H9 (cell line): ENCODE data around the gene DIP2A. TPM values are rescaled to one million over a fixed set of nuclear protein-coding genes. Genes with fewer than 3 reads are reported as not detected.

Experiments
- DNase-seq: peaks from one replicate; pipeline ENCODE4 v3.0.0-alpha.2; 2017
- H2AFZ ChIP-seq: one replicate; pipeline ENCODE4 v1.6.1; 2013; ENCODE audit warnings: mild to moderate bottlenecking, low read length, control low read depth, moderate library complexity
- H2AK5ac ChIP-seq: 2 replicates; pipeline ENCODE4 v1.6.1; 2013; ENCODE audit warnings: low read length, control low read depth, mixed read lengths; ENCODE audit not compliant: insufficient read length
- H2BK120ac ChIP-seq: one replicate; pipeline ENCODE4 v1.6.1; 2013; ENCODE audit warnings: low read depth, mild to moderate bottlenecking, low read length, control low read depth, inconsistent platforms; ENCODE audit not compliant: poor library complexity, severe bottlenecking
- H2BK12ac ChIP-seq: 2 replicates; pipeline ENCODE4 v1.6.1; 2013; ENCODE audit warnings: low read length, control low read depth, mixed read lengths, low read depth; ENCODE audit not compliant: insufficient read length
- H2BK15ac ChIP-seq: 2 replicates; pipeline ENCODE4 v1.6.1; 2013; ENCODE audit warnings: low read depth, low read length, control low read depth
- H2BK20ac ChIP-seq: one replicate; pipeline ENCODE4 v1.6.1; 2013; ENCODE audit warnings: low read depth, mild to moderate bottlenecking, low read length, control low read depth, inconsistent platforms; ENCODE audit not compliant: poor library complexity, severe bottlenecking
- H2BK5ac ChIP-seq: 2 replicates; pipeline ENCODE4 v1.6.1; 2013; ENCODE audit warnings: low read length, control low read depth, mixed read lengths; ENCODE audit not compliant: insufficient read length
- H3K14ac ChIP-seq: 2 replicates; pipeline ENCODE4 v1.6.1; 2013; ENCODE audit warnings: low read length, control low read depth; ENCODE audit not compliant: insufficient read depth
- H3K18ac ChIP-seq: 2 replicates; pipeline ENCODE4 v1.6.1; 2013; ENCODE audit warnings: low read depth, mild to moderate bottlenecking, mixed read lengths, low read length, control low read depth; ENCODE audit not compliant: insufficient read length
- H3K23ac ChIP-seq: 2 replicates; pipeline ENCODE4 v1.6.1; 2013; ENCODE audit warnings: low read length, control low read depth, mixed read lengths, low read depth; ENCODE audit not compliant: insufficient read length
- H3K23me2 ChIP-seq: 2 replicates; pipeline ENCODE4 v1.6.1; 2013; ENCODE audit warnings: low read depth, mild to moderate bottlenecking, mixed read lengths, low read length, control low read depth; ENCODE audit not compliant: insufficient read length, poor library complexity, severe bottlenecking
- H3K27ac ChIP-seq: 2 replicates; pipeline ENCODE4 v1.5.1; 2013; ENCODE audit warnings: low read length, control low read depth, mixed read lengths, low read depth; ENCODE audit not compliant: insufficient read length
- H3K27me3 ChIP-seq: 2 replicates; pipeline ENCODE4 v1.6.1; 2013; ENCODE audit warnings: low read length, control low read depth, inconsistent platforms; ENCODE audit not compliant: insufficient read depth
- H3K4ac ChIP-seq: 2 replicates; pipeline ENCODE4 v1.6.1; 2013; ENCODE audit warnings: low read depth, mild to moderate bottlenecking, control low read depth, inconsistent platforms, low read length, moderate library complexity
- H3K4me1 ChIP-seq: 2 replicates; pipeline ENCODE4 v1.6.1; 2013; ENCODE audit warnings: low read length, control low read depth, inconsistent platforms; ENCODE audit not compliant: insufficient read depth
- H3K4me2 ChIP-seq: 2 replicates; pipeline ENCODE4 v1.6.1; 2013; ENCODE audit warnings: low read length, control low read depth, mixed read lengths; ENCODE audit not compliant: insufficient read length, insufficient read depth
- H3K56ac ChIP-seq: 2 replicates; pipeline ENCODE4 v1.6.1; 2013; ENCODE audit warnings: low read depth, mild to moderate bottlenecking, mixed read lengths, low read length, control low read depth; ENCODE audit not compliant: insufficient read length
- H3K79me1 ChIP-seq: 2 replicates; pipeline ENCODE4 v1.6.1; 2013; ENCODE audit warnings: low read depth, mild to moderate bottlenecking, moderate library complexity, low read length, control low read depth, inconsistent platforms; ENCODE audit not compliant: insufficient read depth, poor library complexity, severe bottlenecking
- H3K79me2 ChIP-seq: 2 replicates; pipeline ENCODE4 v1.6.1; 2013; ENCODE audit warnings: low read length, control low read depth, inconsistent platforms; ENCODE audit not compliant: insufficient read depth
- H3K9ac ChIP-seq: 2 replicates; pipeline ENCODE4 v1.6.1; 2013; ENCODE audit warnings: low read length, control low read depth, mixed read lengths; ENCODE audit not compliant: insufficient read length; ENCODE audit errors: extremely low read depth
- H3K9me3 ChIP-seq: one replicate; pipeline ENCODE4 v1.6.1; 2013; ENCODE audit warnings: low read depth, low read length, inconsistent platforms; ENCODE audit not compliant: control insufficient read depth
- H3T11ph ChIP-seq: one replicate; pipeline ENCODE4 v1.6.1; 2013; ENCODE audit warnings: mild to moderate bottlenecking, low read length, control low read depth, inconsistent platforms
- H4K20me1 ChIP-seq: one replicate; pipeline ENCODE4 v1.6.1; 2013; ENCODE audit not compliant: control insufficient read depth, insufficient read length, insufficient read depth
- H4K5ac ChIP-seq: 2 replicates; pipeline ENCODE4 v1.6.1; 2013; ENCODE audit warnings: low read depth, mild to moderate bottlenecking, mixed read lengths, low read length, control low read depth; ENCODE audit not compliant: insufficient read length
- H4K8ac ChIP-seq: replicated peaks from 2 replicates; pipeline ENCODE4 v1.6.1; 2013; ENCODE audit warnings: low read length, control low read depth, mixed read lengths, low read depth; ENCODE audit not compliant: insufficient read length
- H4K91ac ChIP-seq: 2 replicates; pipeline ENCODE4 v1.6.1; 2013; ENCODE audit warnings: low read depth, mild to moderate bottlenecking, moderate library complexity, mixed read lengths, low read length, control low read depth; ENCODE audit not compliant: insufficient read length
- H3K27ac Mint-ChIP-seq, 3 experiments: 2 replicates in 2 of 3; 3 replicates in 1 of 3; pipeline ENCODE4 v1.8.0; 2020 to 2021; ENCODE audit warnings: mixed read lengths in 3 of 3, mild to moderate bottlenecking in 1 of 3, moderate library complexity in 1 of 3
- H3K27me3 Mint-ChIP-seq: 2 replicates; pipeline ENCODE4 v1.8.0; 2021; ENCODE audit warnings: low read depth, mild to moderate bottlenecking, moderate library complexity, mixed read lengths
- H3K36me3 Mint-ChIP-seq, 3 experiments: 2 replicates in 2 of 3; 3 replicates in 1 of 3; pipeline ENCODE4 v1.8.0; 2020 to 2021; ENCODE audit warnings: low read depth in 3 of 3, mixed read lengths in 3 of 3; ENCODE audit not compliant: insufficient read depth in 1 of 3
- H3K4me1 Mint-ChIP-seq, 2 experiments: 2 replicates each; pipeline ENCODE4 v1.8.0; 2020; ENCODE audit warnings: mixed read lengths in 2 of 2
- H3K4me3 Mint-ChIP-seq, 2 experiments: 2 replicates in 1 of 2; 3 replicates in 1 of 2; pipeline ENCODE4 v1.8.0; 2020 to 2021; ENCODE audit warnings: mild to moderate bottlenecking in 2 of 2, mixed read lengths in 2 of 2, moderate library complexity in 1 of 2
- H3K9me3 Mint-ChIP-seq, 2 experiments: 2 replicates in 1 of 2; 3 replicates in 1 of 2; pipeline ENCODE4 v1.8.0; 2020; ENCODE audit warnings: mild to moderate bottlenecking in 2 of 2, mixed read lengths in 2 of 2, moderate library complexity in 1 of 2
- WGBS: extraction: QIAGEN DNeasy Blood & Tissue Kit; methylation state at CpG from one replicate; pipeline ENCODE4 v1.1.7; 2013; ENCODE audit warnings: missing lambda C conversion rate, low lambda C conversion rate, mixed read lengths; ENCODE audit not compliant: insufficient read length; ENCODE audit errors: extremely low coverage; 5-methylcytosine and 5-hydroxymethylcytosine counted together
- total RNA-seq: library from RNA; stranded (reverse); gene quantifications from 2 replicates; pipeline ENCODE4 v1.2.1, GENCODE V29; 2021
- TF ChIP-seq, protein P1 (sequence below): fragments of 200-600 bp; sonication (generic); conservative IDR thresholded peaks from 3 replicates; pipeline ENCODE4 v1.8.0; 2021; ENCODE audit warnings: antibody characterized with exemption, mild to moderate bottlenecking

The DIP2A gene
- total RNA-seq, 1 experiment from 2014 or later, result 25.2 TPM

DNA sequence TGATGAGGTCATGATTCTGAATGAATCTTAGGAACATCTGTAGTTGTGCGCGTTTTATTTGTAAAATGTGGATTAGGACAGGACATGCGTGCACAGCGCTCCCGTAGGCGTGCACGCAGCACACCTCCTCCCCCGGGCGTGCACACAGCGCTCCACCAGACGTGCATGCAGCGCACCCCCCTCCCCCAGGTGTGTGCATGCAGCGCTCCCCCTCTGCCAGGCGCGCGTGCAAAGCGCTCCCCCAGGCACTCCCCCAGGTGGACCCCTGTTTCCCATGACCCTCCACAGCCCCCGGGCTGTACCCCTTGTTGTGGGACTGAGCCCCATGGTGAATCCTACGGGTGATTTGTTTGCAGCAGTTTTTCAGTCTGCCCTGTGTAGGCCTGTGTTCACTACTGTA is 84.6 kb downstream of the DIP2A start:
- no peak overlapping the region for H2BK12ac ChIP-seq
- H3K56ac ChIP-seq, result no peak overlapping the region
- H3K9me3 ChIP-seq, result no peaks in the 10 kb centered on the region
- H3K18ac ChIP-seq, result no peak overlapping the region
- no CpG with 5 or more reads among the region's 19 CpGs for WGBS
- Mint-ChIP-seq H3K4me3 (no peak overlapping the region), H3K27me3 (no peaks in the 10 kb centered on the region), H3K9me3 (no peaks in the 10 kb centered on the region; a peak in 1 of 5 replicates), H3K36me3 (peaks cover 19 to 73% (median 65%) of the 10 kb centered on the region in 3 experiments; a peak in 6 of 7 replicates), H3K4me1 (peaks cover 6 to 9% of the 10 kb centered on the region in 2 experiments), H3K27ac (no peak overlapping the region; a peak in 1 of 7 replicates)
- H2BK20ac ChIP-seq, result no peak overlapping the region
- no peak overlapping the region for H3K4ac ChIP-seq
- no peak overlapping the region for H2BK120ac ChIP-seq
- H3T11ph ChIP-seq, result no peak overlapping the region
- H3K79me1 ChIP-seq, result no peaks in the 10 kb centered on the region
- TF ChIP-seq, protein P1, sequence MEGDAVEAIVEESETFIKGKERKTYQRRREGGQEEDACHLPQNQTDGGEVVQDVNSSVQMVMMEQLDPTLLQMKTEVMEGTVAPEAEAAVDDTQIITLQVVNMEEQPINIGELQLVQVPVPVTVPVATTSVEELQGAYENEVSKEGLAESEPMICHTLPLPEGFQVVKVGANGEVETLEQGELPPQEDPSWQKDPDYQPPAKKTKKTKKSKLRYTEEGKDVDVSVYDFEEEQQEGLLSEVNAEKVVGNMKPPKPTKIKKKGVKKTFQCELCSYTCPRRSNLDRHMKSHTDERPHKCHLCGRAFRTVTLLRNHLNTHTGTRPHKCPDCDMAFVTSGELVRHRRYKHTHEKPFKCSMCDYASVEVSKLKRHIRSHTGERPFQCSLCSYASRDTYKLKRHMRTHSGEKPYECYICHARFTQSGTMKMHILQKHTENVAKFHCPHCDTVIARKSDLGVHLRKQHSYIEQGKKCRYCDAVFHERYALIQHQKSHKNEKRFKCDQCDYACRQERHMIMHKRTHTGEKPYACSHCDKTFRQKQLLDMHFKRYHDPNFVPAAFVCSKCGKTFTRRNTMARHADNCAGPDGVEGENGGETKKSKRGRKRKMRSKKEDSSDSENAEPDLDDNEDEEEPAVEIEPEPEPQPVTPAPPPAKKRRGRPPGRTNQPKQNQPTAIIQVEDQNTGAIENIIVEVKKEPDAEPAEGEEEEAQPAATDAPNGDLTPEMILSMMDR, result no peak
- no peak overlapping the region for H2BK15ac ChIP-seq
- H3K27me3 ChIP-seq, result no peaks in the 10 kb centered on the region
- H3K79me2 ChIP-seq, result no peaks in the 10 kb centered on the region
- no peak overlapping the region for H3K4me2 ChIP-seq
- H3K23ac ChIP-seq, result no peak overlapping the region
- no peak overlapping the region for H3K27ac ChIP-seq
- no peak overlapping the region for H4K91ac ChIP-seq
- H4K20me1 ChIP-seq, result no peaks in the 10 kb centered on the region
- H2BK5ac ChIP-seq, result no peak overlapping the region
- DNase-seq, result no peak
- no peak overlapping the region for H4K8ac ChIP-seq
- H3K23me2 ChIP-seq, result no peaks in the 10 kb centered on the region
- H2AFZ ChIP-seq, result no peak overlapping the region
- no peak overlapping the region for H4K5ac ChIP-seq
- no peaks in the 10 kb centered on the region for H3K4me1 ChIP-seq
- no peak overlapping the region for H2AK5ac ChIP-seq
- no peak overlapping the region for H3K14ac ChIP-seq
- H3K9ac ChIP-seq, result no peak overlapping the region
